ENCODE data around the gene SYPL2. TPM values are rescaled to one million over a fixed set of nuclear protein-coding genes. Genes with fewer than 3 reads are reported as not detected.
A peak's percentile ranks its signal among the peaks of the same experiment; 100 is the strongest.

SYPL2 gene
- total RNA-seq, 1 donor from 2014 or later, result not detected

GRCh38 chr1:109508001-109508872 lies 41.9 kb downstream of the SYPL2 start:
- Mint-ChIP-seq H3K4me3 (ENCODE audit: unreplicated experiment) (peak overlapping the region; percentile 88), H3K27me3 (ENCODE audit: unreplicated experiment) (peaks cover 22% of the 10 kb centered on the region), H3K36me3 (ENCODE audit: low read depth, unreplicated experiment) (no peaks in the 10 kb centered on the region), H3K4me1 (ENCODE audit: unreplicated experiment) (peaks cover 5% of the 10 kb centered on the region), H3K27ac (ENCODE audit: unreplicated experiment) (peak overlapping the region; percentile 57), H3K9me3 (ENCODE audit: unreplicated experiment) (no peaks in the 10 kb centered on the region)
- TF ChIP-seq CTCF (IDR thresholded peaks at IDR 0.05; ENCODE audit: unreplicated experiment), result no peak
- DNase-seq (ENCODE audit: low spot score), result no peak

GRCh38 chr1:109508873-109509175 lies 42.5 kb downstream of the SYPL2 start:
- Mint-ChIP-seq H3K27me3 (ENCODE audit: unreplicated experiment) (peaks cover 22% of the 10 kb centered on the region), H3K27ac (ENCODE audit: unreplicated experiment) (peak overlapping the region; percentile 57), H3K4me1 (ENCODE audit: unreplicated experiment) (peaks cover 5% of the 10 kb centered on the region), H3K9me3 (ENCODE audit: unreplicated experiment) (no peaks in the 10 kb centered on the region), H3K4me3 (ENCODE audit: unreplicated experiment) (peak overlapping the region; percentile 88), H3K36me3 (ENCODE audit: low read depth, unreplicated experiment) (no peaks in the 10 kb centered on the region)
- no peak for TF ChIP-seq CTCF (IDR thresholded peaks at IDR 0.05; ENCODE audit: unreplicated experiment)
- DNase-seq (ENCODE audit: low spot score), result no peak

GRCh38 chr1:109509176-109510134 lies 43.1 kb downstream of the SYPL2 start, which contains the start of gene AMIGO1:
AMIGO1 (minus strand) TSS chr1:109509727; CDS start chr1:109508912, 815 bp downstream.
- peaks cover 5% of the 10 kb centered on the region for H3K4me1 Mint-ChIP-seq (ENCODE audit: unreplicated experiment)
- no peak for TF ChIP-seq CTCF (IDR thresholded peaks at IDR 0.05; ENCODE audit: unreplicated experiment)

GRCh38 chr1:109513110-109513710 lies 46.9 kb downstream of the SYPL2 start:
- peaks cover 8% of the 10 kb centered on the region for H3K4me1 Mint-ChIP-seq (ENCODE audit: unreplicated experiment)

More at GRCh38 chr1:109509176-109510134, 43.1 kb downstream of the SYPL2 start, which contains the start of gene AMIGO1:
- Mint-ChIP-seq H3K36me3 (ENCODE audit: low read depth, unreplicated experiment) (no peaks in the 10 kb centered on the region), H3K4me3 (ENCODE audit: unreplicated experiment) (peak within 1 kb of the TSS; percentile 93), H3K27me3 (ENCODE audit: unreplicated experiment) (peaks cover 22% of the 10 kb centered on the region), H3K27ac (ENCODE audit: unreplicated experiment) (peak within 1 kb of the TSS; percentile 57), H3K9me3 (ENCODE audit: unreplicated experiment) (no peaks in the 10 kb centered on the region)
- DNase-seq (ENCODE audit: low spot score), result peak; percentile 62

More at GRCh38 chr1:109513110-109513710, 46.9 kb downstream of the SYPL2 start:
- TF ChIP-seq CTCF (IDR thresholded peaks at IDR 0.05; ENCODE audit: unreplicated experiment), result no peak
- Mint-ChIP-seq H3K9me3 (ENCODE audit: unreplicated experiment) (no peaks in the 10 kb centered on the region), H3K4me3 (ENCODE audit: unreplicated experiment) (no peak overlapping the region), H3K27me3 (ENCODE audit: unreplicated experiment) (peaks cover 22% of the 10 kb centered on the region), H3K27ac (ENCODE audit: unreplicated experiment) (no peak overlapping the region), H3K36me3 (ENCODE audit: low read depth, unreplicated experiment) (no peaks in the 10 kb centered on the region)
- no peak for DNase-seq (ENCODE audit: low spot score)

All from endothelial cell (in vitro differentiated cells).